Ishikawa (cell line): Measurements from ENCODE around the gene PARD3B.

Experiments
- CEBPB ChIP-seq: IDR thresholded peaks from 2 replicates; pipeline ENCODE4 v1.6.1; 2012
- CREB1 ChIP-seq: IDR thresholded peaks from 2 replicates; pipeline ENCODE4 v1.6.1; 2012; ENCODE audit warnings: low read depth
- EGR1 ChIP-seq: IDR thresholded peaks from 2 replicates; pipeline ENCODE4 v1.6.1; 2012
- EP300 ChIP-seq: IDR thresholded peaks from 2 replicates; pipeline ENCODE4 v1.6.1; 2012; ENCODE audit warnings: borderline replicate concordance
- FOXM1 ChIP-seq: IDR thresholded peaks from 2 replicates; pipeline ENCODE4 v1.6.1; 2012; ENCODE audit warnings: low read depth, borderline replicate concordance
- MAX ChIP-seq: IDR thresholded peaks from 2 replicates; pipeline ENCODE4 v1.6.1; 2012
- NFIC ChIP-seq: IDR thresholded peaks from 2 replicates; pipeline ENCODE4 v1.6.1; 2012
- RAD21 ChIP-seq: IDR thresholded peaks from 2 replicates; pipeline ENCODE4 v1.6.1; 2012; ENCODE audit warnings: low read depth
- TAF1 ChIP-seq: IDR thresholded peaks from 2 replicates; pipeline ENCODE4 v1.6.1; 2012; ENCODE audit warnings: low read depth, mild to moderate bottlenecking
- TCF12 ChIP-seq: IDR thresholded peaks from 2 replicates; pipeline ENCODE4 v1.6.1; 2012; ENCODE audit warnings: low read depth
- TEAD4 ChIP-seq: IDR thresholded peaks from 2 replicates; pipeline ENCODE4 v1.6.1; 2012
- YY1 ChIP-seq: IDR thresholded peaks from 2 replicates; pipeline ENCODE4 v1.6.1; 2012; ENCODE audit warnings: low read depth
- ZBTB7A ChIP-seq: IDR thresholded peaks from 2 replicates; pipeline ENCODE4 v1.6.1; 2012; ENCODE audit warnings: low read depth
- TF ChIP-seq, protein P1 (sequence below): IDR thresholded peaks from 2 replicates; pipeline ENCODE4 v1.6.1; 2012
- TF ChIP-seq, protein P2 (sequence below): IDR thresholded peaks from 2 replicates; pipeline ENCODE4 v1.6.1; 2012; ENCODE audit warnings: low read depth, mild to moderate bottlenecking

The PARD3B gene

DNA sequence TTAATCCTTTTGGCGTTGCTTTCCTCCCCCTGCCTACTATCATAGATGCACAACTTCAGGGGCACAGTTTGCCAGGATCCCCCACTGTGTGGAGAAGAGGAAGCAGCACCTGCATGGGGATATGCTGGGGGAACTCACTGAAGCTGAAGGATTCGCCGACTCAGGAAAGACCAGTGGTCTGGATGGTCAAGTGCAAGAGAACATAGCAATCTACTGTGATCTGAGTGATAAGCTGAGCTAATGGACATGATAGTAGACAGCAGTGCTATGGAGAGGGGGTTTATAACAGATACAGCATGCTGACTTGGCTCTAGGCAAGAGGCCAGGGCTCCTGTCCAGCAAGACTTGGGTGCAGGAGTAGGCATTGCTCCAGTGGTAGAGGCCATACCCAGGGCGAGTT lies 1012.6 kb downstream of the PARD3B start:
- TF ChIP-seq RAD21 (no peak), TEAD4 (no peak), EGR1 (no peak), TCF12 (no peak), CEBPB (no peak), CREB1 (no peak), NFIC (no peak), ZBTB7A (no peak), MAX (no peak), TAF1 (no peak), YY1 (no peak), FOXM1 (no peak), EP300 (no peak)
- TF ChIP-seq, protein P1, sequence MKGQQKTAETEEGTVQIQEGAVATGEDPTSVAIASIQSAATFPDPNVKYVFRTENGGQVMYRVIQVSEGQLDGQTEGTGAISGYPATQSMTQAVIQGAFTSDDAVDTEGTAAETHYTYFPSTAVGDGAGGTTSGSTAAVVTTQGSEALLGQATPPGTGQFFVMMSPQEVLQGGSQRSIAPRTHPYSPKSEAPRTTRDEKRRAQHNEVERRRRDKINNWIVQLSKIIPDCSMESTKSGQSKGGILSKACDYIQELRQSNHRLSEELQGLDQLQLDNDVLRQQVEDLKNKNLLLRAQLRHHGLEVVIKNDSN = no peak
- TF ChIP-seq, protein P2, sequence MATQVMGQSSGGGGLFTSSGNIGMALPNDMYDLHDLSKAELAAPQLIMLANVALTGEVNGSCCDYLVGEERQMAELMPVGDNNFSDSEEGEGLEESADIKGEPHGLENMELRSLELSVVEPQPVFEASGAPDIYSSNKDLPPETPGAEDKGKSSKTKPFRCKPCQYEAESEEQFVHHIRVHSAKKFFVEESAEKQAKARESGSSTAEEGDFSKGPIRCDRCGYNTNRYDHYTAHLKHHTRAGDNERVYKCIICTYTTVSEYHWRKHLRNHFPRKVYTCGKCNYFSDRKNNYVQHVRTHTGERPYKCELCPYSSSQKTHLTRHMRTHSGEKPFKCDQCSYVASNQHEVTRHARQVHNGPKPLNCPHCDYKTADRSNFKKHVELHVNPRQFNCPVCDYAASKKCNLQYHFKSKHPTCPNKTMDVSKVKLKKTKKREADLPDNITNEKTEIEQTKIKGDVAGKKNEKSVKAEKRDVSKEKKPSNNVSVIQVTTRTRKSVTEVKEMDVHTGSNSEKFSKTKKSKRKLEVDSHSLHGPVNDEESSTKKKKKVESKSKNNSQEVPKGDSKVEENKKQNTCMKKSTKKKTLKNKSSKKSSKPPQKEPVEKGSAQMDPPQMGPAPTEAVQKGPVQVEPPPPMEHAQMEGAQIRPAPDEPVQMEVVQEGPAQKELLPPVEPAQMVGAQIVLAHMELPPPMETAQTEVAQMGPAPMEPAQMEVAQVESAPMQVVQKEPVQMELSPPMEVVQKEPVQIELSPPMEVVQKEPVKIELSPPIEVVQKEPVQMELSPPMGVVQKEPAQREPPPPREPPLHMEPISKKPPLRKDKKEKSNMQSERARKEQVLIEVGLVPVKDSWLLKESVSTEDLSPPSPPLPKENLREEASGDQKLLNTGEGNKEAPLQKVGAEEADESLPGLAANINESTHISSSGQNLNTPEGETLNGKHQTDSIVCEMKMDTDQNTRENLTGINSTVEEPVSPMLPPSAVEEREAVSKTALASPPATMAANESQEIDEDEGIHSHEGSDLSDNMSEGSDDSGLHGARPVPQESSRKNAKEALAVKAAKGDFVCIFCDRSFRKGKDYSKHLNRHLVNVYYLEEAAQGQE = no peak

- TF ChIP-seq EP300 = no peak
- no peak for TF ChIP-seq FOXM1
- TF ChIP-seq, protein P2 = no peak
- TF ChIP-seq MAX = no peak
- no peak for TF ChIP-seq RAD21
- no peak for TF ChIP-seq YY1
These were observed 1016.2 kb downstream of the PARD3B start for GRCh38 chr2:205561441-205561840.

- TF ChIP-seq RAD21 (peak; percentile 59), FOXM1 (no peak)
- TF ChIP-seq, protein P2 = no peak
These were observed 1018.4 kb downstream of the PARD3B start for GRCh38 chr2:205563646-205564045.

DNA sequence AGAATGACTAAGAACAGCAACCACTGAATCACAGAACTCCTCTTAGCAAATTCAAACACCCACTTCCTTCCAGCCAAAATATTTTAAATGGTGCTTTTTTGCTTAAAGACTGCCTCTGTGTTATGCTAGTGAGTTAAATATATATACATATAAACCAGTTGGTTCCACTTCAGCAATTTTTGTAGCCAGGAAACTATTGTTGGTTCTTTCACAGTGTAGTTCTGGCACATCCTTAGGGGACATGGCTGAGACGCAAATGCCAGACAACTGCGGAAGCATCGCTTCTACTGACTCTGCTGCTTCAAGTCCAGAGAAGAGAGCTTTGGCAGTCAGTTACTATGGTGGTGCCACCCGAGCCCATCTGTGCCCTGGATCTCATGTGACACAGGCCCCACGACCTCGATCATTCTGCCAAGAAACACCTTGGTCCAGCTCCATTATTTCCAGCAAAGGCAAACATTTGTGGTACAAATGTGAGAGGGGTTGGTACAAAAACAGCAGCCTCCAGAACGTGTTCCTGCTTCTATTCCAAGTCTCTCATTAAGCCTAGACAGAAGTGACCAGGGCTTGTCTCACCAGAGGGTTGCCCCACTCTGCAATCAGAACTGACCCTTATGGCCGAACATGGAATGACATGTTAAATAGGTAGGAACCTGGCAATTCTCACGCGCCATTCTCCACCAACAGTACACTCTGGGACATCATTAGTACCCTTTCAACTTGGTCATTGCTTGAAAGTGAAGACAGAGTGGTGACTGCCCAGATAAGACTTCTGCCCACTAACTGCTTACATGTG lies 1019.3 kb downstream of the PARD3B start:
- TF ChIP-seq YY1 = no peak
- TF ChIP-seq EGR1 = no peak
- TF ChIP-seq RAD21 = no peak
- TF ChIP-seq TAF1 = no peak
- no peak for TF ChIP-seq ZBTB7A
- TF ChIP-seq TEAD4 = no peak
- TF ChIP-seq EP300 = no peak
- TF ChIP-seq MAX = no peak
- TF ChIP-seq, protein P2 = no peak
- TF ChIP-seq CEBPB = no peak
- no peak for TF ChIP-seq NFIC
